K562 treated with DMSO at 1 percent for 4 hours (cell line): Measurements from ENCODE around the gene DCTN4. TPM values are rescaled to one million over a fixed set of nuclear protein-coding genes. Genes with fewer than 3 reads are reported as not detected.

ENCODE experiments used
- total RNA-seq: library from RNA; unstranded; fragments of 300-600 nt; gene quantifications from 2 replicates; pipeline ENCODE4 v1.2.3, GENCODE V29; 2022; ENCODE audit not compliant: insufficient read depth

DCTN4 gene
- 28.8 and 33.2 TPM in 2 replicates for total RNA-seq

GRCh38 chr5:150758531-150759333, at the start of gene DCTN4:
DCTN4 (minus strand) TSS chr5:150759017; CDS start chr5:150758993, 24 bp downstream.

GRCh38 chr5:150778517-150779396, 19.9 kb upstream of the DCTN4 start, which contains the start of gene SMIM3:
SMIM3 (plus strand) TSS chr5:150778757; CDS start chr5:150795441, 16,684 bp downstream.

GRCh38 chr5:150700594-150701377, 58.0 kb downstream of the DCTN4 start, which contains the start of gene RBM22:
RBM22 (minus strand) TSS chr5:150701062; CDS start chr5:150700985, 77 bp downstream.

GRCh38 chr5:150661086-150661485, 97.7 kb downstream of the DCTN4 start, which contains the start of gene MYOZ3:
MYOZ3 (plus strand) TSS chr5:150661251; CDS start chr5:150662942, 1,691 bp downstream.

Other genes with a start within 250 kb of the DCTN4 start
- not detected in 2 replicates for gene SYNPO, start 118.4 kb downstream of the DCTN4 start, total RNA-seq
- not detected in 2 replicates for gene MYOZ3, start 97.8 kb downstream of the DCTN4 start, total RNA-seq
- 35.4 and 50.3 TPM in 2 replicates for gene RBM22, start 58.0 kb downstream of the DCTN4 start, total RNA-seq
- 44.4 and 51.4 TPM in 2 replicates for gene SMIM3, start 19.7 kb upstream of the DCTN4 start, total RNA-seq
- gene IRGM, start 87.5 kb upstream of the DCTN4 start, total RNA-seq: not detected in 2 replicates
- gene ZNF300, start 146.0 kb upstream of the DCTN4 start, total RNA-seq: 3.6 and 4.4 TPM in 2 replicates